ENCODE results near the gene DHX30. TPM values are rescaled to one million over a fixed set of nuclear protein-coding genes. Genes with fewer than 3 reads are reported as not detected.

The DHX30 gene
- total and polyA plus RNA-seq, 10 donors, result 31.9 to 73.5 (median 57.3) TPM

- Histone ChIP-seq H3K27me3 (replicated peaks in 1 of 7) (no peaks in the 10 kb centered on the region), H3K36me3 (peaks cover 0 to 91% (median 11%) of the 10 kb centered on the region in 6 donors), H3K4me1 (no peaks in the 10 kb centered on the region), H3K27ac (no peak overlapping the region), H3K9me3 (no peaks in the 10 kb centered on the region), H3K4me3 (no peak overlapping the region)
- DNase-seq, result no peak
- WGBS, 5 donors, result 55 to 73% (median 64%) methylated on average over 4 of the region's 4 CpGs
- TF ChIP-seq POLR2A (IDR thresholded peaks at IDR 0.05) (no peak), CTCF (IDR thresholded peaks at IDR 0.05 in 8 of 11, conservative IDR thresholded peaks at IDR 0.05 in 3 of 11) (no peak), POLR2AphosphoS5 (IDR thresholded peaks at IDR 0.05) (no peak)
- intact Hi-C loops (cut with DNase I; ENCODE audit: low total_unique reads), result no loop called here
These were observed 40.7 kb upstream of the DHX30 start for GRCh38 chr3:47762233-47762632.

- 86 to 94% (median 93%) methylated on average over 4 of the region's 4 CpGs for WGBS, 5 donors
- H3K4me3 ChIP-seq, result no peak overlapping the region
These were observed 36.8 kb upstream of the DHX30 start for GRCh38 chr3:47766186-47766585.

GRCh38 chr3:47772047-47772446 is 30.9 kb upstream of the DHX30 start:
- peaks cover 0 to 42% (median 8%) of the 10 kb centered on the region in 6 donors for H3K4me1 ChIP-seq

More at GRCh38 chr3:47766186-47766585, 36.8 kb upstream of the DHX30 start:
- Histone ChIP-seq H3K27ac (no peak overlapping the region), H3K27me3 (replicated peaks in 1 of 7) (no peaks in the 10 kb centered on the region), H3K4me1 (no peaks in the 10 kb centered on the region), H3K36me3 (peaks cover 0 to 89% (median 19%) of the 10 kb centered on the region in 6 donors), H3K9me3 (no peaks in the 10 kb centered on the region)
- intact Hi-C loops (cut with DNase I; ENCODE audit: low total_unique reads), result no loop called here
- no peak for DNase-seq
- TF ChIP-seq CTCF (IDR thresholded peaks at IDR 0.05 in 8 of 11, conservative IDR thresholded peaks at IDR 0.05 in 3 of 11) (no peak), POLR2AphosphoS5 (IDR thresholded peaks at IDR 0.05) (no peak), POLR2A (IDR thresholded peaks at IDR 0.05) (no peak)

GRCh38 chr3:47772788-47773187 is 30.1 kb upstream of the DHX30 start:
- intact Hi-C loops (cut with DNase I; ENCODE audit: low total_unique reads), result no loop called here
- Histone ChIP-seq H3K4me3 (no peak overlapping the region), H3K27ac (no peak overlapping the region), H3K36me3 (peaks cover 3 to 57% (median 28%) of the 10 kb centered on the region in 6 donors), H3K27me3 (replicated peaks in 1 of 7) (no peaks in the 10 kb centered on the region), H3K9me3 (no peaks in the 10 kb centered on the region), H3K4me1 (peaks cover 0 to 49% (median 10%) of the 10 kb centered on the region in 6 donors)
- DNase-seq, result peak; percentile 11
- TF ChIP-seq CTCF (IDR thresholded peaks at IDR 0.05 in 8 of 11, conservative IDR thresholded peaks at IDR 0.05 in 3 of 11) (no peak), POLR2AphosphoS5 (IDR thresholded peaks at IDR 0.05) (no peak), POLR2A (IDR thresholded peaks at IDR 0.05) (no peak)
- WGBS, 5 donors, result 84 to 94% (median 93%) methylated on average over 8 of the region's 8 CpGs

More at GRCh38 chr3:47772047-47772446, 30.9 kb upstream of the DHX30 start:
- Histone ChIP-seq H3K36me3 (peaks cover 3 to 62% (median 28%) of the 10 kb centered on the region in 6 donors), H3K27ac (no peak overlapping the region), H3K9me3 (no peaks in the 10 kb centered on the region), H3K4me3 (no peak overlapping the region), H3K27me3 (replicated peaks in 1 of 7) (no peaks in the 10 kb centered on the region)
- TF ChIP-seq POLR2AphosphoS5 (IDR thresholded peaks at IDR 0.05) (no peak), CTCF (IDR thresholded peaks at IDR 0.05 in 8 of 11, conservative IDR thresholded peaks at IDR 0.05 in 3 of 11) (no peak), POLR2A (IDR thresholded peaks at IDR 0.05) (no peak)
- intact Hi-C loops (cut with DNase I; ENCODE audit: low total_unique reads), result no loop called here
- 93 to 99% (median 97%) methylated on average over 8 of the region's 8 CpGs for WGBS, 5 donors
- peak; percentile 9 for DNase-seq

Data from spleen (tissue), 11 donors.